H9 (cell line): ENCODE data around the gene GRIK3. TPM values are rescaled to one million over a fixed set of nuclear protein-coding genes. Genes with fewer than 3 reads are reported as not detected.

Experiments
- DNase-seq: peaks from one replicate; pipeline ENCODE4 v3.0.0-alpha.2; 2017
- H2AFZ ChIP-seq: one replicate; pipeline ENCODE4 v1.6.1; 2013; ENCODE audit warnings: mild to moderate bottlenecking, low read length, control low read depth, moderate library complexity
- H2AK5ac ChIP-seq: 2 replicates; pipeline ENCODE4 v1.6.1; 2013; ENCODE audit warnings: low read length, control low read depth, mixed read lengths; ENCODE audit not compliant: insufficient read length
- H2BK120ac ChIP-seq: one replicate; pipeline ENCODE4 v1.6.1; 2013; ENCODE audit warnings: low read depth, mild to moderate bottlenecking, low read length, control low read depth, inconsistent platforms; ENCODE audit not compliant: poor library complexity, severe bottlenecking
- H2BK12ac ChIP-seq: 2 replicates; pipeline ENCODE4 v1.6.1; 2013; ENCODE audit warnings: low read length, control low read depth, mixed read lengths, low read depth; ENCODE audit not compliant: insufficient read length
- H2BK15ac ChIP-seq: 2 replicates; pipeline ENCODE4 v1.6.1; 2013; ENCODE audit warnings: low read depth, low read length, control low read depth
- H2BK20ac ChIP-seq: one replicate; pipeline ENCODE4 v1.6.1; 2013; ENCODE audit warnings: low read depth, mild to moderate bottlenecking, low read length, control low read depth, inconsistent platforms; ENCODE audit not compliant: poor library complexity, severe bottlenecking
- H2BK5ac ChIP-seq: 2 replicates; pipeline ENCODE4 v1.6.1; 2013; ENCODE audit warnings: low read length, control low read depth, mixed read lengths; ENCODE audit not compliant: insufficient read length
- H3K14ac ChIP-seq: 2 replicates; pipeline ENCODE4 v1.6.1; 2013; ENCODE audit warnings: low read length, control low read depth; ENCODE audit not compliant: insufficient read depth
- H3K18ac ChIP-seq: 2 replicates; pipeline ENCODE4 v1.6.1; 2013; ENCODE audit warnings: low read depth, mild to moderate bottlenecking, mixed read lengths, low read length, control low read depth; ENCODE audit not compliant: insufficient read length
- H3K23ac ChIP-seq: 2 replicates; pipeline ENCODE4 v1.6.1; 2013; ENCODE audit warnings: low read length, control low read depth, mixed read lengths, low read depth; ENCODE audit not compliant: insufficient read length
- H3K23me2 ChIP-seq: 2 replicates; pipeline ENCODE4 v1.6.1; 2013; ENCODE audit warnings: low read depth, mild to moderate bottlenecking, mixed read lengths, low read length, control low read depth; ENCODE audit not compliant: insufficient read length, poor library complexity, severe bottlenecking
- H3K27ac ChIP-seq: 2 replicates; pipeline ENCODE4 v1.5.1; 2013; ENCODE audit warnings: low read length, control low read depth, mixed read lengths, low read depth; ENCODE audit not compliant: insufficient read length
- H3K27me3 ChIP-seq: 2 replicates; pipeline ENCODE4 v1.6.1; 2013; ENCODE audit warnings: low read length, control low read depth, inconsistent platforms; ENCODE audit not compliant: insufficient read depth
- H3K4ac ChIP-seq: 2 replicates; pipeline ENCODE4 v1.6.1; 2013; ENCODE audit warnings: low read depth, mild to moderate bottlenecking, control low read depth, inconsistent platforms, low read length, moderate library complexity
- H3K4me1 ChIP-seq: 2 replicates; pipeline ENCODE4 v1.6.1; 2013; ENCODE audit warnings: low read length, control low read depth, inconsistent platforms; ENCODE audit not compliant: insufficient read depth
- H3K4me2 ChIP-seq: 2 replicates; pipeline ENCODE4 v1.6.1; 2013; ENCODE audit warnings: low read length, control low read depth, mixed read lengths; ENCODE audit not compliant: insufficient read length, insufficient read depth
- H3K56ac ChIP-seq: 2 replicates; pipeline ENCODE4 v1.6.1; 2013; ENCODE audit warnings: low read depth, mild to moderate bottlenecking, mixed read lengths, low read length, control low read depth; ENCODE audit not compliant: insufficient read length
- H3K79me1 ChIP-seq: 2 replicates; pipeline ENCODE4 v1.6.1; 2013; ENCODE audit warnings: low read depth, mild to moderate bottlenecking, moderate library complexity, low read length, control low read depth, inconsistent platforms; ENCODE audit not compliant: insufficient read depth, poor library complexity, severe bottlenecking
- H3K79me2 ChIP-seq: 2 replicates; pipeline ENCODE4 v1.6.1; 2013; ENCODE audit warnings: low read length, control low read depth, inconsistent platforms; ENCODE audit not compliant: insufficient read depth
- H3K9ac ChIP-seq: 2 replicates; pipeline ENCODE4 v1.6.1; 2013; ENCODE audit warnings: low read length, control low read depth, mixed read lengths; ENCODE audit not compliant: insufficient read length; ENCODE audit errors: extremely low read depth
- H3K9me3 ChIP-seq: one replicate; pipeline ENCODE4 v1.6.1; 2013; ENCODE audit warnings: low read depth, low read length, inconsistent platforms; ENCODE audit not compliant: control insufficient read depth
- H3T11ph ChIP-seq: one replicate; pipeline ENCODE4 v1.6.1; 2013; ENCODE audit warnings: mild to moderate bottlenecking, low read length, control low read depth, inconsistent platforms
- H4K20me1 ChIP-seq: one replicate; pipeline ENCODE4 v1.6.1; 2013; ENCODE audit not compliant: control insufficient read depth, insufficient read length, insufficient read depth
- H4K5ac ChIP-seq: 2 replicates; pipeline ENCODE4 v1.6.1; 2013; ENCODE audit warnings: low read depth, mild to moderate bottlenecking, mixed read lengths, low read length, control low read depth; ENCODE audit not compliant: insufficient read length
- H4K8ac ChIP-seq: replicated peaks from 2 replicates; pipeline ENCODE4 v1.6.1; 2013; ENCODE audit warnings: low read length, control low read depth, mixed read lengths, low read depth; ENCODE audit not compliant: insufficient read length
- H4K91ac ChIP-seq: 2 replicates; pipeline ENCODE4 v1.6.1; 2013; ENCODE audit warnings: low read depth, mild to moderate bottlenecking, moderate library complexity, mixed read lengths, low read length, control low read depth; ENCODE audit not compliant: insufficient read length
- H3K27ac Mint-ChIP-seq, 3 experiments: 2 replicates in 2 of 3; 3 replicates in 1 of 3; pipeline ENCODE4 v1.8.0; 2020 to 2021; ENCODE audit warnings: mixed read lengths in 3 of 3, mild to moderate bottlenecking in 1 of 3, moderate library complexity in 1 of 3
- H3K27me3 Mint-ChIP-seq: 2 replicates; pipeline ENCODE4 v1.8.0; 2021; ENCODE audit warnings: low read depth, mild to moderate bottlenecking, moderate library complexity, mixed read lengths
- H3K36me3 Mint-ChIP-seq, 3 experiments: 2 replicates in 2 of 3; 3 replicates in 1 of 3; pipeline ENCODE4 v1.8.0; 2020 to 2021; ENCODE audit warnings: low read depth in 3 of 3, mixed read lengths in 3 of 3; ENCODE audit not compliant: insufficient read depth in 1 of 3
- H3K4me1 Mint-ChIP-seq, 2 experiments: 2 replicates each; pipeline ENCODE4 v1.8.0; 2020; ENCODE audit warnings: mixed read lengths in 2 of 2
- H3K4me3 Mint-ChIP-seq, 2 experiments: 2 replicates in 1 of 2; 3 replicates in 1 of 2; pipeline ENCODE4 v1.8.0; 2020 to 2021; ENCODE audit warnings: mild to moderate bottlenecking in 2 of 2, mixed read lengths in 2 of 2, moderate library complexity in 1 of 2
- H3K9me3 Mint-ChIP-seq, 2 experiments: 2 replicates in 1 of 2; 3 replicates in 1 of 2; pipeline ENCODE4 v1.8.0; 2020; ENCODE audit warnings: mild to moderate bottlenecking in 2 of 2, mixed read lengths in 2 of 2, moderate library complexity in 1 of 2
- CTCF ChIP-seq: fragments of 200-600 bp; sonication (generic); conservative IDR thresholded peaks from 3 replicates; pipeline ENCODE4 v1.8.0; 2021; ENCODE audit warnings: antibody characterized with exemption, mild to moderate bottlenecking
- WGBS: extraction: QIAGEN DNeasy Blood & Tissue Kit; methylation state at CpG from one replicate; pipeline ENCODE4 v1.1.7; 2013; ENCODE audit warnings: missing lambda C conversion rate, low lambda C conversion rate, mixed read lengths; ENCODE audit not compliant: insufficient read length; ENCODE audit errors: extremely low coverage; 5-methylcytosine and 5-hydroxymethylcytosine counted together
- total RNA-seq: library from RNA; stranded (reverse); gene quantifications from 2 replicates; pipeline ENCODE4 v1.2.1, GENCODE V29; 2021

GRIK3 gene
- total RNA-seq, 1 experiment from 2014 or later = 1.7 TPM

GRCh38 chr1:36851595-36851994 is 182.7 kb downstream of the GRIK3 start:
- Histone ChIP-seq H4K91ac (no peak overlapping the region), H3K4ac (no peak overlapping the region), H2AK5ac (no peak overlapping the region), H2BK15ac (no peak overlapping the region), H2BK20ac (no peak overlapping the region), H3K27ac (no peak overlapping the region), H3K14ac (no peak overlapping the region), H3K27me3 (no peaks in the 10 kb centered on the region), H2BK5ac (no peak overlapping the region), H3K79me2 (no peaks in the 10 kb centered on the region), H4K5ac (no peak overlapping the region), H3K18ac (no peak overlapping the region), H4K8ac (no peak overlapping the region), H2BK12ac (no peak overlapping the region), H2AFZ (no peak overlapping the region), H4K20me1 (no peaks in the 10 kb centered on the region), H3T11ph (no peak overlapping the region), H3K23me2 (no peaks in the 10 kb centered on the region), H3K9me3 (no peaks in the 10 kb centered on the region), H3K4me1 (peaks cover 8% of the 10 kb centered on the region; the same call in 1 of the 2 replicates), H3K4me2 (no peak overlapping the region), H3K79me1 (no peaks in the 10 kb centered on the region), H2BK120ac (no peak overlapping the region), H3K56ac (no peak overlapping the region), H3K9ac (no peak overlapping the region), H3K23ac (no peak overlapping the region)
- DNase-seq = no peak
- Mint-ChIP-seq H3K4me1 (peaks cover 58% of the 10 kb centered on the region in 2 experiments), H3K27ac (no peak overlapping the region), H3K9me3 (no peaks in the 10 kb centered on the region; a peak in 1 of 5 replicates), H3K27me3 (peaks cover 8% of the 10 kb centered on the region), H3K4me3 (no peak overlapping the region), H3K36me3 (no peaks in the 10 kb centered on the region)
- WGBS = no CpG with 5 or more reads among the region's 4 CpGs
- no peak for TF ChIP-seq CTCF
